ENCODE measurements around the gene NFIB.

Gene NFIB

GRCh38 chr9:14316602-14317300 is 2.8 kb upstream of the NFIB start:
- Mint-ChIP-seq H3K4me1 (peaks cover 73% of the 10 kb centered on the region), H3K36me3 (ENCODE audit: low read depth) (no peaks in the 10 kb centered on the region), H3K4me3 (peak overlapping the region; percentile 98), H3K27me3 (ENCODE audit: low read depth, poor library complexity) (peaks cover 79% of the 10 kb centered on the region), H3K9me3 (no peaks in the 10 kb centered on the region), H3K27ac (peak overlapping the region; percentile 78)
- TF ChIP-seq CTCF (IDR thresholded peaks at IDR 0.05) = no peak
- DNase-seq = no peak

GRCh38 chr9:14315875-14316601 is 2.1 kb upstream of the NFIB start:
- peaks cover 78% of the 10 kb centered on the region for H3K27me3 Mint-ChIP-seq (ENCODE audit: low read depth, poor library complexity)
- peaks cover 66% of the 10 kb centered on the region for H3K4me1 Mint-ChIP-seq
- peak overlapping the region; percentile 98 for H3K4me3 Mint-ChIP-seq
- peak overlapping the region; percentile 91 for H3K27ac Mint-ChIP-seq
- H3K9me3 Mint-ChIP-seq = no peaks in the 10 kb centered on the region
- no peak for TF ChIP-seq CTCF (IDR thresholded peaks at IDR 0.05)
- H3K36me3 Mint-ChIP-seq (ENCODE audit: low read depth) = no peaks in the 10 kb centered on the region
- peak; percentile 40 for DNase-seq

- peaks cover 57% of the 10 kb centered on the region for H3K4me1 Mint-ChIP-seq
- no peak overlapping the region for H3K27ac Mint-ChIP-seq
- H3K4me3 Mint-ChIP-seq = peak overlapping the region; percentile 98
- peaks cover 73% of the 10 kb centered on the region for H3K27me3 Mint-ChIP-seq (ENCODE audit: low read depth, poor library complexity)
- peak; percentile 74 for DNase-seq
- no peak for TF ChIP-seq CTCF (IDR thresholded peaks at IDR 0.05)
- no peaks in the 10 kb centered on the region for H3K9me3 Mint-ChIP-seq
- no peaks in the 10 kb centered on the region for H3K36me3 Mint-ChIP-seq (ENCODE audit: low read depth)
These were observed 1.3 kb upstream of the NFIB start for GRCh38 chr9:14314929-14315874.

GRCh38 chr9:14314424-14314928 is 535 bp upstream of the NFIB start:
- DNase-seq = peak; percentile 50
- H3K27me3 Mint-ChIP-seq (ENCODE audit: low read depth, poor library complexity) = peaks cover 68% of the 10 kb centered on the region
- TF ChIP-seq CTCF (IDR thresholded peaks at IDR 0.05) = no peak
- peaks cover 55% of the 10 kb centered on the region for H3K4me1 Mint-ChIP-seq
- H3K9me3 Mint-ChIP-seq = no peaks in the 10 kb centered on the region
- H3K4me3 Mint-ChIP-seq = peak overlapping the region; percentile 97
- H3K36me3 Mint-ChIP-seq (ENCODE audit: low read depth) = no peaks in the 10 kb centered on the region
- H3K27ac Mint-ChIP-seq = peak overlapping the region; percentile 98

GRCh38 chr9:14313378-14313940 is 482 bp downstream of the NFIB start:
- DNase-seq = peak; percentile 60
- Mint-ChIP-seq H3K9me3 (no peaks in the 10 kb centered on the region), H3K27me3 (ENCODE audit: low read depth, poor library complexity) (peaks cover 64% of the 10 kb centered on the region), H3K36me3 (ENCODE audit: low read depth) (no peaks in the 10 kb centered on the region), H3K4me3 (peak overlapping the region; percentile 97), H3K4me1 (peaks cover 46% of the 10 kb centered on the region), H3K27ac (peak overlapping the region; percentile 24)
- no peak for TF ChIP-seq CTCF (IDR thresholded peaks at IDR 0.05)
